SKM-1 treated with dmso at 0.1 percent for 144 hours (cell line): ENCODE data around the gene FXYD1.
A peak's percentile ranks its signal among the peaks of the same experiment; 100 is the strongest.
"Not testable (repeated sequence)": the region's sequence is repeated elsewhere in the genome, so short reads cannot be mapped to it uniquely, and the experiment has no call there.

Source experiments
- DNase-seq: peaks from one replicate; lab custom pipeline; 2025; ENCODE audit not compliant: unreplicated experiment; lab: John Stamatoyannopoulos, UW

The FXYD1 gene

GRCh38 chr19:35141837-35142605 lies 3.4 kb downstream of the FXYD1 start:
- DNase-seq, result no peak

- DNase-seq, result no peak
These were observed 4.1 kb downstream of the FXYD1 start for GRCh38 chr19:35142606-35143230.

DNA sequence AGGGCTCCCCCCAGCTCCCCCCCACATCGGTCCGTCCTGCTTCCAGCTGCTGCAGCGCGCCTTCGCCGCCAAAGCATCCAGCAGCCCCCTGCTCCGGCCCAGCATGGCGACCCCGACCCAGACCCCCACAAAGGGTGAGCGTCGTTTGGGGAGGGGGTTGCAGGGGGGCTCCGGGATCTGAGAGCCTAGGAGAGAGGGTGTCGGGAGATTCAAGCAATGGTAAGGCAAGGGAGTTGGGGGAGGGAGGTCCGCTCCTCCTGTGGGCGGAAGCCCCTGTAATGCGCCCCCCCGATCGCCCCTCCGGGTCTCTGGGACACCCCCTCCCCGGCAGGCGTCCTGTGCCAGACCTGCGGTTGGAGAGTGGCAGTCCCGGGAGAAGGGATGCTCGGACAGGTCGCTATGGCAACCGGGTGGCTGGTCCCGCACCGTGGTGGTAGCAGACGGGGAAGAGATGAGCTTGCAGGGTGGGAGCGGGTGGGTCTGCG lies 4.6 kb downstream of the FXYD1 start, which contains the start of gene FXYD7:
Gene FXYD7, plus strand, starts transcription at position 25 of the 485 bp plus-strand sequence. Its CDS starts 79 bp downstream, at position 104.
- no peak for DNase-seq

DNA sequence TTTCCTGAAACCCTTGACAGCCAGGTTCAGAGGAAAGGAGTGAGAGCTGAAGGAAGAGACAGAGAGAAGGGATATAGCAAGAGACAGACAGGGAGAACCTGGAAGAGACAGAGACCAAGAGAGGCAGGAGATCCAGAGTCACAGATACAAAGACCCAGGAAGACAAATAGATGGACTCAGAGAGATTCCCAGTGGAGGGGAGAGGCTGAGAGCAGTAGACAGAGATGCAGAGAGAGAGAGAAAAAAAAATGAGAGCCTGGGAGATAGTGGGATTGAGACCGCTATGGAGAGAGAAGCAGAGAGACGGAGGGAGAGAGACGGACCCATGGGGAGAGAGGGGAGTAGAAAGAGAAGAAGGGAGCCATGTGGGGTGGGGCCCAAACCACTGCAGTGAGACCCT lies 5.2 kb downstream of the FXYD1 start:
- DNase-seq, result no peak

GRCh38 chr19:35144259-35144599 lies 5.6 kb downstream of the FXYD1 start:
- no peak for DNase-seq

GRCh38 chr19:35144600-35145436 lies 6.2 kb downstream of the FXYD1 start:
- no peak for DNase-seq

GRCh38 chr19:35146746-35147459 lies 8.3 kb downstream of the FXYD1 start:
- DNase-seq, result no peak

DNA sequence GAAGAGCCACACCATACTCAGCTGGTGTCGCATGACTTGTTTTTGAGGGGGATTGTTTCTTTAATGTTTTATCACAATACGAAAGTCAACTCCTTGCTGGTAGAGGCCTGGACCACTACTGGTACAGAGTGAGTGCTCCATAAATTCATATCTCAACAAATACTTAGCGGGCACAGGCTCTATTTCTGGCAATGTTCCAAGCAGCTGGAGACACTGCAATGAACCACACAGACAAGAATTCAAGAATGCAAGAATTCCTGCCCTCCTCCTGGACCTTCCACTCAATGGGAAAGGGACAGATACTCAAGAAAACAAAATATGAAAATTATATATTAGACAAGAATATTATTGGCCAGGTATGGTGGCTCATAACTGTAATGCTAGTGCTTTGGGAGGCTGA lies 10.8 kb downstream of the FXYD1 start:
- no peak for DNase-seq

- DNase-seq, result no peak
These were observed 11.8 kb downstream of the FXYD1 start for GRCh38 chr19:35150445-35150844.

DNA sequence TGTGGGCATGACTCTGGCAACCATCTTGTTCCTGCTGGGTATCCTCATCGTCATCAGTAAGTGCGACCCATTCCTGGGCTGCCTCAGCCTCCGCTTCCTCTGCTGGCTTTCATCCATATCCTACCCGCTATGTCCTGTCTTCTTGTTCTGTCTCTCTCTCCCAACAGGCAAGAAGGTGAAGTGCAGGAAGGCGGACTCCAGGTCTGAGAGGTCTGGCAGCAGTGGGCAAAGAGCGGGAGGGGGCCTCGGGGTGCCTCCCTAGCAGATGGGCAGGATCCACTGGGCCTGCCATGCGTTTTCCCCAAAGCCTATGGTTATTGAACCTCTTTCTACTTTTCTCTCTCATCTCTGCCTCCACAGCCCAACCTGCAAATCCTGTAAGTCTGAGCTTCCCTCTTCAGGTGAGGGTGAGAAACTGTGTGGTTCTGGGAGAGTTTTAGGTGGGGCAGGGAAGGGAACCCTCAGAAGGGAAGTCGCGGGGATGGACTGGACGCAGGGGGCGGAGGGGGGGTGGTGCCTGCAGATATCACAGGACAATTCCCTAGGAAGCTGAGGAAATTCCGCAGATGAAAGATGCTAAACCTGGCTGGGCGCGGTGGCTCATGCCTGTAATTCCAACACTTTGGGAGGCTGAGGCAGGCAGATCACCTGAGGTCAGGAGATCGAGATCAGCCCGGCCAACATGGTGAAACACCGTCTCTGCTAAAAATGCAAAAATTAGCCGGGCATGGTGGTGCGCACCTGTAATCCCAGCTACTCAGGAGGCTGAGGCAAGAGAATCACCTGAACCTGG lies 12.8 kb downstream of the FXYD1 start:
- no peak for DNase-seq

DNA sequence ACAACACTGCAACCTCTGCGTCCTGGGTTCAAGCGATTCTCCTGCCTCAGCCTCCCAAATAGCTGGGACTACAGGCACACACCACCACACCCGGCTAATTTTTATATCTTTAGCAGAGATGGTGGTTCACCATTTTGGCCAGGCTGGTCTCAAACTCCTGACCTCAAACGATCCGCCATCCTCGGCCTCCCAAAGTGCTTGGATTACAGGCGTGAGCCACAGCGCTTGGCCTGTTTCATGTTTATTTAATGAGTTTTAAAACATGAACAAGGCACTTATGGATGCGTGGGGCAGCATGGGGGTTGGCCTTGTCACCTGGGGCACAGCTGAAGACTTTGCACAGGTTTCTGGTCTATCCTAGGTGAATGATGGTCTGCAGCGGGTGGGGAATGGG lies 14.5 kb downstream of the FXYD1 start:
- not testable (repeated sequence) for DNase-seq

GRCh38 chr19:35153701-35154524 lies 15.3 kb downstream of the FXYD1 start:
- DNase-seq, result no peak

DNA sequence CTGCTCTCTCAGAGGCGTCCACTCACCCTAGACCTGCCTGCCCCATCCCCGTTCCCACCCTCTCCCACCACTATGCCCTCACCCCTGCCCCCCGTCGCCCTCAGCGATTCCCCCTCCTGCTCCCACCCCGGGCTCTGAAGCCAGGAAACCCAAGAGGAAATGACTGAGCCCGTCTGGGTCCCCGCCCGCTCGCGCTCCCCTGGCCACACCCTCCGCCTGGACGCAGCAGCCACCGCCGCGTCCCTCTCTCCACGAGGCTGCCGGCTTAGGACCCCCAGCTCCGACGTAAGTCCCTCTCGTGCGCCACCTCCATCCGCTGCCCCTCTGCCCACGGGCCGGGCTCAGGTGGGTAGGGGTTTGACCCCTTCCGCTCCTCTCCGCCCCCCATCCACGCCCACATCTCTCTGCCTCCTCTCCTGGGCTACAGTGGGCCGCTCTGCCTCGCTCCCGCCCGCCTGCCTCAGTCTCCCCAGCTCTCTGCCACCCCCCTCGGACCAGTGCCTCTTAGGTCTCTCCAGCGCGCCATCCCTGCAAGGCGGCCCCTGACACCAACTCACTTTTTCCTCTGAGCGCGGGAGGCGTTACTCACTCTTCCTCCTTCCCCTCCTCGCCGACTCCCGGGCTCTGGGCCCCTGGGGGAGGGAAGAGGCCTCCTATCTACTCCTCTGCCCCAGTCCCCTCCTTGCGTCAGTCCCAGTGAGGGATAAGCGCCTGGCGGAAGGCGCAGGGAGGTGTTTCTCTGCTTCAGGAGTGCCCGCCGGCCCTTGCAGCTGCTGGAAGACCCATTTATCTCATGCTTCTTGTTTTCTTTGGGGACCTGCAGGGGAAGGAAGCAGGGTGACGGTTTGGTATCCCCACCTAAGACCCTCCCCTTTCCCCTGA lies 16.1 kb downstream of the FXYD1 start, which contains the start of gene FXYD5:
Gene FXYD5, plus strand, starts transcription at position 211 of the 882 bp plus-strand sequence. CDS start 816 bp downstream, outside the sequence.
- DNase-seq, result peak; percentile 83

DNA sequence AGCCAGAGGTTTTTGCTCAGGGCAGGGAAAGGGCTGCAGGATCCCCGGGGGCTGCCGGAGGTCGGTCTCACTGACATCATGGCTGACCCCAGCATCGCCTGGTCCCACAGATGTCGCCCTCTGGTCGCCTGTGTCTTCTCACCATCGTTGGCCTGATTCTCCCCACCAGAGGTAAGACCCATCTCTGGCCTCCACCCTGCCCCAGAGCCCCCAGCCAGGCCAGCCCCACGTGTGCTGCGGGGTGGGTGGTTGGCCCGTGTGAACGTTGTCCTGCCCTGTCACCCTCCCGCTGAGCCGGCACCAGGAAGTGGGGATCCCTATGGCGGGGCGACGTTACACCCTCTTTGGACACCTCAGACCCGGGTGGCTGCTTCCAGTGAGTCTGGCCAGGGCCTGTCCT lies 16.8 kb downstream of the FXYD1 start:
- no peak for DNase-seq

GRCh38 chr19:35155981-35156672 lies 17.5 kb downstream of the FXYD1 start:
- no peak for DNase-seq

DNA sequence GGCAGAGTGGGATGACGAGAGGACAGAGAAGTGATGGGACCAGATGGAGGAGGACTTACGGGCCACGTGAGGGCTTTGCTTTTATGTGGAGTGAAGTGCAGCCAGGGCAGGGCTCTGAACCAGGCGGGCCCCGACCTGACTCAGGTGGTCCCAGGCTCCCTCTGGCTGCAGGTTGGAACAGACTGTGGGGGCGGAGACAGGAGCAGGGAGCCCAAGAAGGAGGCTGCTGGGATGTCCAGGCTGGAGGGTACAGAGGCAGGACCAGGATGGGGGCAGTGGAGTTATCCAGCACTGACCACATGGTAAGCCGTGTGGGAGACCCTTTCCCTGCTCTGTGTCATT lies 18.0 kb downstream of the FXYD1 start:
- no peak for DNase-seq

DNA sequence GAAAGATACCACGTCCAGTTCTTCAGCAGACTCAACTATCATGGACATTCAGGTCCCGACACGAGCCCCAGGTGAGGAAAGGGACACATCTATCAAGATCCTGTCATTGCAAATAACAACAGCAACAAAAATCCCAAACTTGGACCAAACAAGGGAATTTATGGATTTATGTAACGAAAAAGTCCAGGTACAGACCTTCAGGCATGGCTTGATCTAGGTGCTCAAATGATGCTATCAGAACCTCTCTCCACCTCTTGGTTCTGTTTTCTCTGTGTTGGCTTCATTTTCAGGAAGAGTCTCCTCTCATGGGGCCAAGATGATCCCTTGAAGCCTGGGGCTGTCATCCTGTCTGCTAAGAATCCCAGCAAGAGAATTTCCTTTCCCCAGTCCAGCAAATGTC lies 18.8 kb downstream of the FXYD1 start:
- DNase-seq, result no peak

DNA sequence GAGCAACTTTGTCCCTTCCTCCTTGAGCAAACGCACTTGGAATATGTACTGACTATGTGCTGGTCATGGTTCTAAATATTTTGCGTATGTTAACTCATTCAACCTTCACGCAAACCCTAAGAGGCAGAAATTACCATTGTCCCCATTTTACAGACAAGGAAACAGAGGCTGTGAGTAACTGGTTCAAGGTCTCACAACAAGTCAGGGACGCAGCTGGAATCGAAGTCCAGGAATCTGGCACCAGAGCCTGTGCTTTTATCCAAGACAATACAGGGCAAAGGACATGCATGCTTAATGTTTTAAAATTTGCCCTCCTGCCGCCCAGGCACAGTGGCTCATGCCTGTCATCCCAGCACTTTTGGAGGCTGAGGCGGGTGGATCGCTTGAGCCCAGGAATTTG lies 21.0 kb downstream of the FXYD1 start:
- DNase-seq, result no peak
